Tibial nerve (tissue), 4 donors: ENCODE results near the gene MUCL3.

Experiments
- EP300 ChIP-seq, 2 donors: sonication (generic); formaldehyde crosslinking; IDR thresholded peaks; one replicate each; pipeline ENCODE4 v1.6.1; 2017; ENCODE audit warnings: antibody characterized with exemption in 2 of 2, mild to moderate bottlenecking in 1 of 2
- TF ChIP-seq, protein P1 (sequence below), 5 experiments: fragments of 200-600 bp in 3 of 5; fragments of 450-650 bp in 2 of 5; sonication (generic) in 3 of 5; IDR thresholded peaks; one replicate each; pipeline ENCODE4 v1.5.1; 2016 to 2019; ENCODE audit warnings: antibody characterized with exemption in 5 of 5, mild to moderate bottlenecking in 3 of 5, moderate library complexity in 2 of 5

DNA sequence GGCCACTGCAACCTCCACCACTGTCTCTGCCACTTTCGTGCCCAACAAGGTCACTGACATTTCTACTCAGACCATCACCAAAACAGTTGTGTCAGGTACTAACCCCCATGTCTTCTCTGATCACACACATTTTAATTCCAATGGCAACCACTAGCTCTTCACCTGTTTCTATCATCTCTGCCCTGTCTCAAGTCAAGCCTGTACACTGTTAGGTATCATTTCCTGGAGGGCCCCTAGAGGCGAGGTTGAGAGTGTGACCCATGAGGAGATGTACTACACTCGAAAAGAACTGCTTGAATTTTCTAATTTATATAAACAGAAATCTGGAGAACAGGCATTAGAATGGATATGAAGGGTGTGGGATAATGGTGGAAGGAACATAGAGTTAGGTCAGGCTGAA, 25.4 kb downstream of the MUCL3 start:
- TF ChIP-seq, protein P1, sequence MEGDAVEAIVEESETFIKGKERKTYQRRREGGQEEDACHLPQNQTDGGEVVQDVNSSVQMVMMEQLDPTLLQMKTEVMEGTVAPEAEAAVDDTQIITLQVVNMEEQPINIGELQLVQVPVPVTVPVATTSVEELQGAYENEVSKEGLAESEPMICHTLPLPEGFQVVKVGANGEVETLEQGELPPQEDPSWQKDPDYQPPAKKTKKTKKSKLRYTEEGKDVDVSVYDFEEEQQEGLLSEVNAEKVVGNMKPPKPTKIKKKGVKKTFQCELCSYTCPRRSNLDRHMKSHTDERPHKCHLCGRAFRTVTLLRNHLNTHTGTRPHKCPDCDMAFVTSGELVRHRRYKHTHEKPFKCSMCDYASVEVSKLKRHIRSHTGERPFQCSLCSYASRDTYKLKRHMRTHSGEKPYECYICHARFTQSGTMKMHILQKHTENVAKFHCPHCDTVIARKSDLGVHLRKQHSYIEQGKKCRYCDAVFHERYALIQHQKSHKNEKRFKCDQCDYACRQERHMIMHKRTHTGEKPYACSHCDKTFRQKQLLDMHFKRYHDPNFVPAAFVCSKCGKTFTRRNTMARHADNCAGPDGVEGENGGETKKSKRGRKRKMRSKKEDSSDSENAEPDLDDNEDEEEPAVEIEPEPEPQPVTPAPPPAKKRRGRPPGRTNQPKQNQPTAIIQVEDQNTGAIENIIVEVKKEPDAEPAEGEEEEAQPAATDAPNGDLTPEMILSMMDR (IDR thresholded peaks at IDR 0.05): no peak
- TF ChIP-seq EP300 (IDR thresholded peaks at IDR 0.05): no peak
